Measurements from ENCODE around the gene CHD6. TPM values are rescaled to one million over a fixed set of nuclear protein-coding genes. Genes with fewer than 3 reads are reported as not detected.

Gene CHD6
- total RNA-seq, 1 experiment from 2014 or later = 46.7 TPM

DNA sequence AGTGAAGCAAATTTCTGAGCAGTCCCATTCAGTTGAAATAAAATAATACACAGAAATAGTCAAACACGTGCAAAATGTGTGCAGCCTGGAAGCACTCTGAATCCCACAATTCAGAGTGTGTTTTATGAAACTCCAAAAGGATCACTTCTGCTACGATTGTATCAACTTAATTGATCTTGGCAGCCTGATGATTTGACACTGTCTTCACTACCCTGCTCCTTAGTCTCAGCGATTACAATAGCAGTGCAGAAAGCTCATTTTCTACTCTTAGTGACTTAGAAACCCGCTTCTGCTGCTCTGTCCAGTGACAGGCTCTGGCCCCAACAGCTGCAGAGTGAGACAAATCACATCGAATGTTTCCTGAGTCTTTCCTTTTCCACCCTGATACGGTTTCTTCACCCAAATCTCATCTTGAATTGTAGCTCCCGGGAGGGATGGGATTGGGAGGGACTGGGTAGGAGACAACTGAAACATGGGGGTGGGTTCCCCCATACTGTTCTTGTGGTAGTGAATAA is 235.3 kb downstream of the CHD6 start:
- no peak overlapping the region for H3K27ac ChIP-seq (ENCODE audit: low read depth, low read length, poor library complexity, severe bottlenecking)
- intact Hi-C loops (cut with micrococcal nuclease; ENCODE audit: unreplicated experiment) = no loop called here
- CTCF ChIA-PET = no interaction called here
- no TSS peak for BruUV-seq (replicated peaks)
- no peaks in the 10 kb centered on the region for H3K36me3 ChIP-seq (ENCODE audit: insufficient read depth, low read length, poor library complexity, severe bottlenecking)
- POLR2A ChIA-PET (ENCODE audit: low non-redundant PET) = interaction anchor here (0.6 kb wide), 1 partner anchor 28 kb away, joined by 4 read pairs; no protein-coding TSS in a partner anchor
- H3K27me3 ChIP-seq (replicated peaks; ENCODE audit: insufficient read depth, low read depth, low read length, poor library complexity) = peaks cover 3% of the 10 kb centered on the region
- H3K9me3 ChIP-seq (ENCODE audit: low read depth, low read length, poor library complexity, severe bottlenecking) = no peaks in the 10 kb centered on the region
- no peak for DNase-seq (ENCODE audit: low spot score)
- no peak overlapping the region for H3K4me3 ChIP-seq (ENCODE audit: low read depth, low read length, poor library complexity, severe bottlenecking)
- H3K4me1 ChIP-seq (ENCODE audit: insufficient read depth, low read length, poor library complexity, severe bottlenecking) = no peaks in the 10 kb centered on the region
- TF ChIP-seq, protein P1, sequence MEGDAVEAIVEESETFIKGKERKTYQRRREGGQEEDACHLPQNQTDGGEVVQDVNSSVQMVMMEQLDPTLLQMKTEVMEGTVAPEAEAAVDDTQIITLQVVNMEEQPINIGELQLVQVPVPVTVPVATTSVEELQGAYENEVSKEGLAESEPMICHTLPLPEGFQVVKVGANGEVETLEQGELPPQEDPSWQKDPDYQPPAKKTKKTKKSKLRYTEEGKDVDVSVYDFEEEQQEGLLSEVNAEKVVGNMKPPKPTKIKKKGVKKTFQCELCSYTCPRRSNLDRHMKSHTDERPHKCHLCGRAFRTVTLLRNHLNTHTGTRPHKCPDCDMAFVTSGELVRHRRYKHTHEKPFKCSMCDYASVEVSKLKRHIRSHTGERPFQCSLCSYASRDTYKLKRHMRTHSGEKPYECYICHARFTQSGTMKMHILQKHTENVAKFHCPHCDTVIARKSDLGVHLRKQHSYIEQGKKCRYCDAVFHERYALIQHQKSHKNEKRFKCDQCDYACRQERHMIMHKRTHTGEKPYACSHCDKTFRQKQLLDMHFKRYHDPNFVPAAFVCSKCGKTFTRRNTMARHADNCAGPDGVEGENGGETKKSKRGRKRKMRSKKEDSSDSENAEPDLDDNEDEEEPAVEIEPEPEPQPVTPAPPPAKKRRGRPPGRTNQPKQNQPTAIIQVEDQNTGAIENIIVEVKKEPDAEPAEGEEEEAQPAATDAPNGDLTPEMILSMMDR (conservative IDR thresholded peaks at IDR 0.05; ENCODE audit: low read depth, low read length) = no peak
- TF ChIP-seq EZH2 (IDR thresholded peaks at IDR 0.05; ENCODE audit: borderline replicate concordance, low read depth, low read length, poor library complexity, severe bottlenecking) = no peak

DNA sequence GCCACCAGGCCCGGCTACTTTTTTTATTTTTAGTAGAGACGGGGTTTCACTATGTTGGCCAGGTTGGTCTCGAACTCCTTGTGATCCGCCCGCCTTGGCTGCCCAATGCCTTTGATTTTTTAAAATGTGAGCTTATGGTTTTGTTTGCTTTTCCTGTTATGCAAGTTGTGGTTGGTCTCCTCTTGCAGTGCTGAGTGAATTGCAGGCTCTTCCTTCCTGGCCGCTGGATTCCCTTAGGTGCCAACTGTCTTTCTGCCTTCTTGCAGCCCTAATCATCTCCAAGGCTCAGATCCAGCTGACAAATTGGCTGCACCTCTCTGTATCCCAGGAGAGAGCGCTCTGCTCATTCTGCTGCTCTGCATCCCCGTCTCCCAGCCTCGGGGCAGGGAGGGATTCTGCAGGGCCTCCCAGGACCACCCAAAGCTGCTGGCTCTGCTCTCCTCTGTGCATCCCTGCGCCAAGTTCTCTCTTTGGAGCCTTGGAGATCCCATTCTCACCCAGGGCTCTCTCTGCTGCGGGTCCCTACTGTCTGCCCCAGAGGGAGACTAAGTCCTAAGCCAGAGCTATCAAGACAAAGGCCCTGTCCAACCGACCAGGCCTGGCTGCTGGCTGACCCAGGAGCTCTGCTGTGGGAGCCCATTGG is 237.5 kb downstream of the CHD6 start:
- CTCF ChIA-PET = no interaction called here
- no TSS peak for BruUV-seq (replicated peaks)
- no peaks in the 10 kb centered on the region for H3K4me1 ChIP-seq (ENCODE audit: insufficient read depth, low read length, poor library complexity, severe bottlenecking)
- intact Hi-C loops (cut with micrococcal nuclease; ENCODE audit: unreplicated experiment) = no loop called here
- TF ChIP-seq EZH2 (IDR thresholded peaks at IDR 0.05; ENCODE audit: borderline replicate concordance, low read depth, low read length, poor library complexity, severe bottlenecking) = no peak
- TF ChIP-seq, protein P1 (conservative IDR thresholded peaks at IDR 0.05; ENCODE audit: low read depth, low read length) = no peak
- no peak overlapping the region for H3K27ac ChIP-seq (ENCODE audit: low read depth, low read length, poor library complexity, severe bottlenecking)
- H3K4me3 ChIP-seq (ENCODE audit: low read depth, low read length, poor library complexity, severe bottlenecking) = no peak overlapping the region
- no peak for DNase-seq (ENCODE audit: low spot score)
- H3K9me3 ChIP-seq (ENCODE audit: low read depth, low read length, poor library complexity, severe bottlenecking) = no peaks in the 10 kb centered on the region
- H3K36me3 ChIP-seq (ENCODE audit: insufficient read depth, low read length, poor library complexity, severe bottlenecking) = no peaks in the 10 kb centered on the region
- POLR2A ChIA-PET (ENCODE audit: low non-redundant PET) = no interaction called here
- H3K27me3 ChIP-seq (replicated peaks; ENCODE audit: insufficient read depth, low read depth, low read length, poor library complexity) = peaks cover 3% of the 10 kb centered on the region

DNA sequence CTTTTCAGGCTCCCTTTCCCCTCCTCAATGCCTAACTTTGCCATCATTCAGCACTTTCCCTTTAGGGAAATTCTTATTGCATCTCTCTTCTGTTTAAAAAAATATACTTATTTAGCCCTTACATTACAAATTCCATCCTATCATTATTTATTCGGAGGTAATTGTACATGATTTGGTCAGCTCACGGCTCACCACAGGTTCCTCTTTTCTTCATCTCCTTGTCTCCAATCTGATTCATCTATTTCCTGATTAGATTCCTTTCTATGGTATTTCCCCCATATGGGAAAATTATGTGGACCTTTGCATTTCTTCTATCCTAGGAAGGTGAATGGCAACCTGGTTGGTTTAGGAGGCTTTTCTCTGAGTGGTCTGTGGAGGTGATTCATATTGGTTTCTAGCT is 238.6 kb downstream of the CHD6 start:
- Histone ChIP-seq H3K27me3 (replicated peaks; ENCODE audit: insufficient read depth, low read depth, low read length, poor library complexity) (peaks cover 3% of the 10 kb centered on the region), H3K9me3 (ENCODE audit: low read depth, low read length, poor library complexity, severe bottlenecking) (no peaks in the 10 kb centered on the region), H3K27ac (ENCODE audit: low read depth, low read length, poor library complexity, severe bottlenecking) (no peak overlapping the region), H3K4me1 (ENCODE audit: insufficient read depth, low read length, poor library complexity, severe bottlenecking) (no peaks in the 10 kb centered on the region), H3K36me3 (ENCODE audit: insufficient read depth, low read length, poor library complexity, severe bottlenecking) (no peaks in the 10 kb centered on the region), H3K4me3 (ENCODE audit: low read depth, low read length, poor library complexity, severe bottlenecking) (no peak overlapping the region)
- intact Hi-C loops (cut with micrococcal nuclease; ENCODE audit: unreplicated experiment) = no loop called here
- TF ChIP-seq, protein P1 (conservative IDR thresholded peaks at IDR 0.05; ENCODE audit: low read depth, low read length) = no peak
- no peak for TF ChIP-seq EZH2 (IDR thresholded peaks at IDR 0.05; ENCODE audit: borderline replicate concordance, low read depth, low read length, poor library complexity, severe bottlenecking)
- ChIA-PET CTCF (no interaction called here), POLR2A (ENCODE audit: low non-redundant PET) (no interaction called here)
- BruUV-seq (replicated peaks) = no TSS peak
- no peak for DNase-seq (ENCODE audit: low spot score)

Measured in A673 (cell line).